RWPE1 (cell line): ENCODE measurements around the gene EIF4E2.

Experiments
- CTCF ChIA-PET: fragments of 350-600 bp; sonication (Branson Sonifier 250); formaldehyde crosslinking; extraction: SDS; loops from one replicate; lab custom pipeline; 2021; lab: Yijun Ruan, JAX
- POLR2A ChIA-PET: fragments of 400-600 bp; formaldehyde crosslinking; extraction: SDS; loops from one replicate; lab custom pipeline; 2020; ENCODE audit warnings: antibody characterized with exemption; ENCODE audit not compliant: low non-redundant PET; lab: Yijun Ruan, JAX
- DNase-seq: peaks from one replicate; pipeline ENCODE4 v3.0.0; 2012; ENCODE audit warnings: low spot score
- H3K27ac ChIP-seq: fragments of 450-650 bp; 2 replicates; pipeline ENCODE4 v1.5.1; 2017
- TF ChIP-seq, protein P1 (sequence below): fragments of 450-650 bp; conservative IDR thresholded peaks from 2 replicates; pipeline ENCODE4 v1.5.1; 2017; ENCODE audit warnings: low read depth, mild to moderate bottlenecking

Gene EIF4E2

DNA sequence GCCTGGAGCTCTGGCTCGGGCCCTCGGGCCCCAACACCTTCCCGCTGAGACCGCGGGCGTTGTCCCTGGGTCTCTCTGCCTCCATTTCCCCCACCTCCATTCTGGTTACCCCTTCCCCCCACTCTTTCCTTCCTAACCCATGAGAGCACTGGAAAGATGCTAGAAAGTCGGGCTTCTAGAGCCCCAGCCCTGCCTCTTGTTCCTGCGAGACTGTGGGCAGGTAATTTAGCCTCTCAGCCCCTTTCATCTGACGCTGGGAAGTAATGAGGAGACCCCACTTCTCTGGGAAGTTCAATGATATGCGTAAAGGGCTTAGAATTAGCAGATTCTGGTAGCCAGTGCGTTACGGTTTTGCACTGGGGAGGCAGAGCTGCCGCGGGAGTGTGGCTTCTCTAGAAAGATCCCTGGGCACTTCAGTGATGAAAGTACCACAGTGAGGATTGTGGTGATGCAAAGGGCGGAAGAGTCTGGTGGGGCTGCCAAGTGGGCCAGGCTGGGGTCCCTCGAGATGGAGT is 46.6 kb upstream of the EIF4E2 start:
- no peak overlapping the region for H3K27ac ChIP-seq
- TF ChIP-seq, protein P1, sequence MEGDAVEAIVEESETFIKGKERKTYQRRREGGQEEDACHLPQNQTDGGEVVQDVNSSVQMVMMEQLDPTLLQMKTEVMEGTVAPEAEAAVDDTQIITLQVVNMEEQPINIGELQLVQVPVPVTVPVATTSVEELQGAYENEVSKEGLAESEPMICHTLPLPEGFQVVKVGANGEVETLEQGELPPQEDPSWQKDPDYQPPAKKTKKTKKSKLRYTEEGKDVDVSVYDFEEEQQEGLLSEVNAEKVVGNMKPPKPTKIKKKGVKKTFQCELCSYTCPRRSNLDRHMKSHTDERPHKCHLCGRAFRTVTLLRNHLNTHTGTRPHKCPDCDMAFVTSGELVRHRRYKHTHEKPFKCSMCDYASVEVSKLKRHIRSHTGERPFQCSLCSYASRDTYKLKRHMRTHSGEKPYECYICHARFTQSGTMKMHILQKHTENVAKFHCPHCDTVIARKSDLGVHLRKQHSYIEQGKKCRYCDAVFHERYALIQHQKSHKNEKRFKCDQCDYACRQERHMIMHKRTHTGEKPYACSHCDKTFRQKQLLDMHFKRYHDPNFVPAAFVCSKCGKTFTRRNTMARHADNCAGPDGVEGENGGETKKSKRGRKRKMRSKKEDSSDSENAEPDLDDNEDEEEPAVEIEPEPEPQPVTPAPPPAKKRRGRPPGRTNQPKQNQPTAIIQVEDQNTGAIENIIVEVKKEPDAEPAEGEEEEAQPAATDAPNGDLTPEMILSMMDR: no peak
- DNase-seq: no peak
- ChIA-PET CTCF (interaction anchor here (0.6 kb wide), 1 partner anchor 1098 kb away, joined by 5 read pairs; no protein-coding TSS in a partner anchor), POLR2A (interaction anchor here (0.6 kb wide), 1 partner anchor 39 kb away, joined by 3 read pairs; no protein-coding TSS in a partner anchor)

DNA sequence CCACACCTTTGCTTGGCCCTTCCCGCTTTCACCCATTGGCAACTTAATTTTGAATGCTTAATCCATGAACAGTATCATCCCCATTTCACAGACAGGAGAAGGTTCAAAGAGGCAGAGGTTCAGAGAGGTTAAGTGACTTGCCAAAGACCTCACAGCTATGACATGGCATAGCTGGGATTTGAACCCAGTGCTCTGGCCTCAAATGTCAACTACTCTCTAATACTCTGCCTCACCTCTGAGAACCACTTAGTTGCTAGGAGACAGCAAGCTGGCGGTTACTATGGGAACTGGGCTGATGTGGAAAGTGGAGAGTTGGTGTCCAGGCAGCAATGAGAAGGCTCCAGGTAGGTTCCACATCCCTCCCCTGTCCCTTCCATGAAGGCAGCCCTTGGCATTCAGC is 46.1 kb upstream of the EIF4E2 start:
- H3K27ac ChIP-seq: no peak overlapping the region
- ChIA-PET CTCF (no interaction called here), POLR2A (interaction anchor here (0.6 kb wide), 1 partner anchor 39 kb away, joined by 3 read pairs; no protein-coding TSS in a partner anchor)
- TF ChIP-seq, protein P1: no peak
- no peak for DNase-seq

DNA sequence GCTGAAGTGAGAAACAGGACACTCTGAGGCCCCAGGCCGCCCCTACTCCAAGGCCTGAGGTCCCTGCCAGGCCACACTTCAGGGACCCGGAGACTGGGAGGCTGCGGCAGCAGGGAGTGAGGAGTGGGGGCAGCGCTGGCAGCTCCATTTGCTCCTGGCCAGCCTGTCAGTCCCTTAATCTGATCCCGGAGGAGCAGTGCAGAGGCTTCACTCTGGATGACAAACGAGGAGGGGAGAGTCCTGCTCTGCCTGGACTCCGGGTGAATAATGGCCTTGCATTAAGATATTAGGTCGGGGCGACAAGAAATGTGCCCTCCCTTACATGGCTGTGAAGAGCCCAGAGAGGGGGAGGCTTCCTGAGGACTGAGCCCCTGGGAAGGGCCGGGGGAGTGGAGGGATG is 44.6 kb upstream of the EIF4E2 start:
- no peak overlapping the region for H3K27ac ChIP-seq
- ChIA-PET POLR2A (no interaction called here), CTCF (interaction anchor here (0.7 kb wide), 1 partner anchor 18 kb away, joined by 3 read pairs; no protein-coding TSS in a partner anchor)
- no peak for DNase-seq
- TF ChIP-seq, protein P1: no peak

DNA sequence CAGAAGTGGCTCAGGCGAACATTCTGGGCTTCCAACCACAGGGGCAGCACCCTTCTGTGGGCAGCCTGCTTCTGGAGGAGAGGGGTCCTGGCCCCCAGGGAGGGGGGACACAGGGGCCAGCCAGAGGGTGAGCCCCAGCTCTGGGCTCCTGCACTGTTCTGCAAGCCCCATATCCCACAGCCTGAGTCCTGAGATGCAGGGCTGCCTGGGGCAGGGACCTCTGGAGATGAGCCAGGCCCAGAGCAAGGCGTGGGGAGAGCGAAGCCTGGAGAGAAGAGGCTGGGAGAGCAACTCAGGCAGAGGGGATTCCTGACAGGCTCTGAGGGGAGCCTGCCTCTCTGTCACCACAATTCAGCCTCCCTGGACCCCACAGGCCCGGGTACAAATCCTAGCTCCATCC is 43.8 kb upstream of the EIF4E2 start:
- DNase-seq: no peak
- no peak overlapping the region for H3K27ac ChIP-seq
- ChIA-PET POLR2A (no interaction called here), CTCF (interaction anchor here (1.8 kb wide), 1 partner anchor 15 kb away, joined by 4 read pairs; no protein-coding TSS in a partner anchor)
- TF ChIP-seq, protein P1: no peak

DNA sequence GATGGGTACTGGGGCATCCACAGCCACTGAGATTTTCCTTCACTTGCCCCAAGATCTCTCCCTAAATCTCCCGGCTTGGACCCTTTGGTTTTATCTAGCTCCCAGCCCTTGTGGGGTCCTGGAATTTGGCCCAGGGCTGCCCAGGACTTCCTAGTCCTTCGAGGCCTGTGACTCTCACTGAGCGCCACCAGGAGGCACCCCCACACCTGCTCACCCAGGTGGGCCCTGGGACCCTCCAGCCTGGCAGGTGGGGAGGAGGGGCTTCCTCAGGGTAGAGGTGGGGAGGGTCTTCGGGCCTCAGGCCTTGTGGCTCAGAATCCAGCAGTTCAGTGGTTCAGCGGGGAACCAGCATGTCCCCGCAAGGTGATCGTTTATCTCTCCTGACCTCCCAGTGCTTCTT is 42.2 kb upstream of the EIF4E2 start:
- H3K27ac ChIP-seq: no peak overlapping the region
- POLR2A ChIA-PET: no interaction called here
- TF ChIP-seq, protein P1: no peak
- CTCF ChIA-PET: interaction anchor here (0.7 to 1.8 kb wide), 2 partner anchors 14 to 607 kb away, joined by 4 to 6 read pairs; no protein-coding TSS in a partner anchor
- DNase-seq: no peak

DNA sequence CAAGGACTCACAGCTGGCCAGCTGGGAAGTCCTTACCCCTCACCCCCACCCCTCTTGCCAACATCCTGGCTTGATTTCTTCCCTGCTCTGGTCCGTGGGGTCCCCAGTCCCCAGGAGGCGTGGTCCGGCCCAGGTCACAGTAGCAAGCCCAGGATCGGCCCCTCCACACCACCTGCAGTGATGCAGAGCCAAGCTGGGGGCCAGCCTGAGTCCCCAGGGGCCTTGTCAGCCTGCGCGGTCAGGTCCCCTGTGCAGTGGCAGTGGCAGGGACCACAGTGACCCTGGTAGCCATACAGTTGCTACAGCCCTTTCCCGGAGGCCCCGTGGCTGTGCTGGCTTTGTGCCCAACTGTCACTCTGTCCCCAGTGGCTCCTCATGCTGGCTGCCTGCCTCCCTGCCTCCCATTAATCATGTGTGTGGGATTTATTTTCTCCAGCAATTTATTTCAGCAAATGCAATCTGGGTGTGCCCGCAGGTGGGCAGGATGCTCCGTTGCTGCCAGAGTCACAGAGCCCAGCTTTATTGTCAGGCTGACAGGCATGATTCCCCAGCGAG is 39.1 kb upstream of the EIF4E2 start:
- no peak overlapping the region for H3K27ac ChIP-seq
- POLR2A ChIA-PET: no interaction called here
- CTCF ChIA-PET: interaction anchor here (1.0 to 2.9 kb wide), 2 partner anchors 11 to 67 kb away, joined by 3 to 12 read pairs; no protein-coding TSS in a partner anchor
- DNase-seq: no peak
- TF ChIP-seq, protein P1: no peak
